Measurements from ENCODE around the gene C11orf98. TPM values are rescaled to one million over a fixed set of nuclear protein-coding genes. Genes with fewer than 3 reads are reported as not detected.
A peak's percentile ranks its signal among the peaks of the same experiment; 100 is the strongest.

The C11orf98 gene
- total RNA-seq, 1 experiment from 2014 or later: 81.2 TPM

- CTCF ChIA-PET: interaction anchor here (0.6 to 1.9 kb wide), 7 partner anchors 9 to 1238 kb away, joined by 3 to 13 read pairs (median 3); no protein-coding TSS in a partner anchor
- peaks cover 70% of the 10 kb centered on the region for H3K36me3 Mint-ChIP-seq (ENCODE audit: insufficient read depth, unreplicated experiment)
- POLR2A ChIA-PET: interaction anchor here (0.6 to 10.6 kb wide), 37 partner anchors 7 to 1749 kb away, joined by 3 to 222 read pairs (median 7); partner anchors contain the start of genes B3GAT3, EEF1G, GANAB and HNRNPUL2
- peak overlapping the region; percentile 91 for H3K27ac Mint-ChIP-seq (ENCODE audit: low read depth, unreplicated experiment)
- intact Hi-C loops (cut with micrococcal nuclease): no loop called here
- BruUV-seq (replicated peaks): no TSS peak
- TF ChIP-seq CTCF (IDR thresholded peaks at IDR 0.05; ENCODE audit: unreplicated experiment): no peak
- peak; percentile 16 for DNase-seq (ENCODE audit: unreplicated experiment)
- peak overlapping the region; percentile 98 for H3K4me3 Mint-ChIP-seq (ENCODE audit: unreplicated experiment)
- H3K9me3 Mint-ChIP-seq (ENCODE audit: unreplicated experiment): no peaks in the 10 kb centered on the region
- H3K27me3 Mint-ChIP-seq (ENCODE audit: insufficient read depth, unreplicated experiment): no peaks in the 10 kb centered on the region
- H3K4me1 Mint-ChIP-seq (ENCODE audit: insufficient read depth, unreplicated experiment): peaks cover 5% of the 10 kb centered on the region
Observed at GRCh38 chr11:62666259-62666926, 1.4 kb upstream of the C11orf98 start.

GRCh38 chr11:62665599-62666258 is 719 bp upstream of the C11orf98 start:
- intact Hi-C loops (cut with micrococcal nuclease): loop anchor here (1.0 kb wide), 1 partner anchor 12 kb away; the partner anchor contains the start of gene INTS5
- Mint-ChIP-seq H3K36me3 (ENCODE audit: insufficient read depth, unreplicated experiment) (peaks cover 74% of the 10 kb centered on the region), H3K27ac (ENCODE audit: low read depth, unreplicated experiment) (peak overlapping the region; percentile 91), H3K9me3 (ENCODE audit: unreplicated experiment) (no peaks in the 10 kb centered on the region), H3K4me1 (ENCODE audit: insufficient read depth, unreplicated experiment) (peaks cover 5% of the 10 kb centered on the region), H3K27me3 (ENCODE audit: insufficient read depth, unreplicated experiment) (no peaks in the 10 kb centered on the region), H3K4me3 (ENCODE audit: unreplicated experiment) (peak overlapping the region; percentile 98)
- ChIA-PET POLR2A (interaction anchor here (0.7 to 10.6 kb wide), 54 partner anchors 8 to 1749 kb away, joined by 3 to 222 read pairs (median 6); partner anchors contain the start of genes AHNAK, B3GAT3, EEF1G and EML3), CTCF (interaction anchor here (0.7 to 1.4 kb wide), 9 partner anchors 10 to 273 kb away, joined by 3 to 7 read pairs (median 3); no protein-coding TSS in a partner anchor)
- no TSS peak for BruUV-seq (replicated peaks)
- DNase-seq (ENCODE audit: unreplicated experiment): peak; percentile 41
- no peak for TF ChIP-seq CTCF (IDR thresholded peaks at IDR 0.05; ENCODE audit: unreplicated experiment)

GRCh38 chr11:62664405-62665074 is 470 bp downstream of the C11orf98 start:
- Mint-ChIP-seq H3K4me3 (ENCODE audit: unreplicated experiment) (peak overlapping the region; percentile 98), H3K36me3 (ENCODE audit: insufficient read depth, unreplicated experiment) (peaks cover 78% of the 10 kb centered on the region), H3K9me3 (ENCODE audit: unreplicated experiment) (no peaks in the 10 kb centered on the region), H3K27me3 (ENCODE audit: insufficient read depth, unreplicated experiment) (no peaks in the 10 kb centered on the region), H3K4me1 (ENCODE audit: insufficient read depth, unreplicated experiment) (peaks cover 3% of the 10 kb centered on the region), H3K27ac (ENCODE audit: low read depth, unreplicated experiment) (peak overlapping the region; percentile 91)
- peak; percentile 65 for DNase-seq (ENCODE audit: unreplicated experiment)
- intact Hi-C loops (cut with micrococcal nuclease): loop anchor here (1.0 kb wide), 1 partner anchor 11 kb away; the partner anchor contains the start of gene INTS5
- ChIA-PET CTCF (interaction anchor here (0.6 to 1.4 kb wide), 11 partner anchors 9 to 270 kb away, joined by 3 to 7 read pairs (median 3); no protein-coding TSS in a partner anchor), POLR2A (interaction anchor here (0.5 to 10.6 kb wide), 54 partner anchors 9 to 1272 kb away, joined by 3 to 222 read pairs (median 6); partner anchors contain the start of genes AHNAK, B3GAT3, EEF1G and EML3)
- TSS peak; percentile 57 for BruUV-seq (replicated peaks)
- no peak for TF ChIP-seq CTCF (IDR thresholded peaks at IDR 0.05; ENCODE audit: unreplicated experiment)

Data from MCF 10A (cell line).